GM06990 (cell line): Measurements from ENCODE around the gene SRSF11.

Experiments used
- DNase-seq: peaks from one replicate; pipeline ENCODE4 v3.0.0-alpha.2; 2011; ENCODE audit not compliant: insufficient read length; ENCODE audit errors: extremely low read depth
- H3K27me3 ChIP-seq: replicated peaks from 2 replicates; pipeline ENCODE4 v1.6.0; 2011; ENCODE audit warnings: low read length; ENCODE audit not compliant: control insufficient read depth, insufficient read depth
- H3K36me3 ChIP-seq: 2 replicates; pipeline ENCODE4 v1.5.1; 2011; ENCODE audit warnings: low read length; ENCODE audit not compliant: control insufficient read depth, insufficient read depth
- H3K4me3 ChIP-seq: replicated peaks from 2 replicates; pipeline ENCODE4 v1.5.1; 2011; ENCODE audit warnings: low read depth, mild to moderate bottlenecking, control low read depth, low read length
- CTCF ChIP-seq: IDR thresholded peaks from 2 replicates; pipeline ENCODE4 v1.5.1; 2011; ENCODE audit warnings: low read length, control low read depth, mild to moderate bottlenecking, inconsistent platforms; ENCODE audit not compliant: insufficient read depth, poor library complexity, severe bottlenecking

SRSF11 gene

GRCh38 chr1:70295749-70296148, 74.6 kb downstream of the SRSF11 start:
- Histone ChIP-seq H3K36me3 (peaks cover 2% of the 10 kb centered on the region), H3K4me3 (no peak overlapping the region), H3K27me3 (no peaks in the 10 kb centered on the region)
- no peak for TF ChIP-seq CTCF
- no peak for DNase-seq

- DNase-seq: no peak
- Histone ChIP-seq H3K4me3 (no peak overlapping the region), H3K27me3 (no peaks in the 10 kb centered on the region), H3K36me3 (peaks cover 2% of the 10 kb centered on the region; the same call in 1 of the 2 replicates)
- no peak for TF ChIP-seq CTCF
Measured at GRCh38 chr1:70299472-70299871, 78.3 kb downstream of the SRSF11 start.
